ENCODE results near the gene PDK2. TPM values are rescaled to one million over a fixed set of nuclear protein-coding genes. Genes with fewer than 3 reads are reported as not detected.
A peak's percentile ranks its signal among the peaks of the same experiment; 100 is the strongest.
"Not testable (repeated sequence)": the region's sequence is repeated elsewhere in the genome, so short reads cannot be mapped to it uniquely, and the experiment has no call there.

The PDK2 gene
- total RNA-seq, 1 donor, result 10.1 TPM

DNA sequence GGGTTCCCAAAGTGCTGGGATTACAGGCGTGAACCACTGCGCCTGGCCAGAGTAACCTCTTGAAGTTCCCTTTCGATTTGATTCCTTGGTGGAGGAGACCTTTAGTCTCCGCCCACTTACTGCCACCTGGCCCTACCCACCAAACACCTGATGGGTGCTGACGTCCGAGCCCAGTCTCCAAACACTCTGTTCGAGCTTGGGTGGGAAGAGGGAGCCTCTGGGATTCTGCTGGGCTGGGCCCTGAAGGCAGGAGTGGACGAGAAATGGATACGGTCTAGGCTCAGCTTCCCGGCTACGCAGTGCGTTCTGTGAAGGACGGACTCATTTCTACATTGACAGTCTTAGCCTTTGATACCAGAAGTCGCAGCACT lies 40.1 kb upstream of the PDK2 start:
- H3K4me1 ChIP-seq (ENCODE audit: insufficient read depth, low read length), result peaks cover 18% of the 10 kb centered on the region
- peak overlapping the region; percentile 40 for H3K4me3 ChIP-seq (ENCODE audit: low read length)
- peaks cover 17% of the 10 kb centered on the region for H3K27me3 ChIP-seq (ENCODE audit: insufficient read depth, low read length)
- H3K9me3 ChIP-seq (ENCODE audit: low read depth, low read length), result no peaks in the 10 kb centered on the region

DNA sequence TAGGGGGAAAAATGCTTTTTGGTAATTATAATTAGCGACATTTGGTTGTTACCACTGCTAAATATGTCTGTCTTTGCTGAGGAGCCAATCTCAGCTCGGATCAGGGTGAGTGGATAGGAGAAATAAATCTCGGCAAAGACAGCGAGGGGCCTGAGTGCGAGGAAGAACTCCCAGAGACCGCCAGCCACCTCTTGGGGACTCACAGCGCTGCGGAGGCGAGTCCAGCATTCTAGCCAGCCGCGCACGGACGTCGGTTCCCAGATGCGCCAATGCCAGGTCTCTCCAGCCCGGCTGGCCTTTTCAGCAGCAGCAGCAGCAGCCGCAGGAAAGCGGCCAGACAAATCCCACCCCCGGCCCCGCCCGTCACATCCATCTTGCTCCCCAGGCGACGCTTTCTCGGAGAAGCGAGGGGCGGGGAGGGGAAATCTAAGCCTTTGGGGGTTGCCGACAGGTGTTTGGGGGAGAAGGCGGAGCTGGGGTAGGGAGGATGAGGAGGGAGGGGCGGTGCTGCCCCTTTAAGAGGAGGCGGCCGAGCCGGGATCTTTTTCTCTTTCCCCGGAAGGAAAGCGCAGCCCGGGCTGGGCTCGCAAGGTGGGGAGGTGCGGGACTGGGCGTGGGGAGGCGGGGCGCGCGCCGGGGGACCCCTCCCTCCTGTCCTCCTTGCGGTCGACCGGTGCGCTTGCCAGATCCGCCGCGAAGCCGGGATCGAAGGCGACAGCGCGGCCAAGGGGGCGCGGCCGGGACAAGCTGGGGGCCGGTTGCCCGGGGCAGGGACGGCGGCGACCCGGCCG lies 39.5 kb upstream of the PDK2 start, which contains the start of gene ITGA3:
Gene ITGA3, plus strand, starts transcription at position 685 of the 791 bp plus-strand sequence. CDS start 330 bp downstream, outside the sequence.
- Histone ChIP-seq H3K9me3 (ENCODE audit: low read depth, low read length) (no peaks in the 10 kb centered on the region), H3K4me3 (ENCODE audit: low read length) (peak within 1 kb of the TSS; percentile 40), H3K27me3 (ENCODE audit: insufficient read depth, low read length) (peaks cover 17% of the 10 kb centered on the region), H3K4me1 (ENCODE audit: insufficient read depth, low read length) (peaks cover 18% of the 10 kb centered on the region)

DNA sequence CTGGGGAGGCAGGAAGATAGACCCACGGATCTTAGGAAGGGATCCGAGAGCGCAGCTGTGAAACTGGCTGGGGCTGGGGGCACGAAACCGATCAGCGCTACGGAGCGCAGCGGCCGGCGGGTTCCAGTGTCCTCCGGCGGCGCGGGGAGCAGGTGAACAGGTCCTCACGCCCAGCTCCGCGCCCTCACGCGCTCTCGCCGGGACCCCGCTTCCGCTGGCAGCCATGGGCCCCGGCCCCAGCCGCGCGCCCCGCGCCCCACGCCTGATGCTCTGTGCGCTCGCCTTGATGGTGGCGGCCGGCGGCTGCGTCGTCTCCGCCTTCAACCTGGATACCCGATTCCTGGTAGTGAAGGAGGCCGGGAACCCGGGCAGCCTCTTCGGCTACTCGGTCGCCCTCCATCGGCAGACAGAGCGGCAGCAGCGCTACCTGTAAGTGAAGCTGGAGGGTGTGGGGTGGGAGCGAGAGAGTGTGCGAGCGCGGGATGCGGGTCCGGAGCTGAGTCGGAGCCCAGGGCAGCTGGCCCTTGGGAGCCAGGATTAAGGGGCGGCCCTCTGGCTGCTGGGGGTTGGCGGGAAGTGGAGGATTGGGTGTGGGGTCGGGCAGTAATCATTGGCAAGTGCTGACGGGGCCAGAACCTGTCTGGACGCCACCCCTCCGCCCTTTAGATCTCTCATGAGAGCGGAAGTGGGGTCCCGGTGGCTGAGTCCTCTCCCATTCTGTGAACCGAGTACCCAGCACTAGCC lies 38.8 kb upstream of the PDK2 start:
- peaks cover 17% of the 10 kb centered on the region for H3K27me3 ChIP-seq (ENCODE audit: insufficient read depth, low read length)
- H3K4me3 ChIP-seq (ENCODE audit: low read length), result peak overlapping the region; percentile 40
- H3K9me3 ChIP-seq (ENCODE audit: low read depth, low read length), result no peaks in the 10 kb centered on the region
- peaks cover 18% of the 10 kb centered on the region for H3K4me1 ChIP-seq (ENCODE audit: insufficient read depth, low read length)

DNA sequence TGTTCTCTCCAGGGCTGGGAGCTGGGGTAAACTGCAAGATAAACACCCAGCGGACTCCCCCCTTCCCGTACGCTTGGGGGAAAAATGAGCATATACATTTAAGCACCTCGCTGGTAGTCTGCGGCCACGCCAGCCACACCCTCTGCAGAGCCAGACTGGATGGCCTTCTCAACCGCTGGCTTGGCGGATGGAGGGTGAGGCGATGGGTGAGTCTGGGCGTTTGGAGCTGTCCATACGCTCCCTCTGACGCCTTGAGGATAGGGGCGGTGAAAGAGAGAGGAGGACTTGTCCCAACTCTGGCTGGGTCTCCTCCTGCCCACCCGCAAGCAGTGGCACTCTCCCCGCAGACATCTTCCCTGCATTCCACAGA lies 38.2 kb upstream of the PDK2 start:
- H3K4me1 ChIP-seq (ENCODE audit: insufficient read depth, low read length), result peaks cover 18% of the 10 kb centered on the region
- no peak overlapping the region for H3K4me3 ChIP-seq (ENCODE audit: low read length)
- H3K27me3 ChIP-seq (ENCODE audit: insufficient read depth, low read length), result peaks cover 17% of the 10 kb centered on the region
- no peaks in the 10 kb centered on the region for H3K9me3 ChIP-seq (ENCODE audit: low read depth, low read length)

DNA sequence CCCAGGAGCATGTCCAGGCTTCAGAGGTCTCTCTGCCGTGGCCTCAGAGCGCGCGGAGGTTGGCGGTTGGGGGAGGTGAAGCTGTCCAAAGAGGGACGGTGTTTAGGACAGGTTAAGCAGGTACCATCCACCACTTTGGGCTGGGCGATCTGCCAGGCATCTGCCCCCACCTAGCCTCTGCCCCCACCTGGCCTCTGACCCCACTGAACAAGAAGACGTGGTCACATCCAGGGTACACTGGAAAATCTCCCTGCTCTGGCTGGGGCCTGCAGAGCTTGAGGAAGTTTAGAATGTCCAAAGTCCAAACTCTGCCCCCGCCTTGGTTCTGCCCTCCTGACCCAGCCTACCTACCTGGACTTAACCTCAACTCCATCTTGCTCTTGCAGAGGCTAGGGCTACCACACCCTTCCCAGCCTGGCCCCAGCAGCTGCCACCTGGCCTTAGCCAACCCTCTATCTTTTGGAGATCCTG lies 37.6 kb upstream of the PDK2 start:
- no peak overlapping the region for H3K4me3 ChIP-seq (ENCODE audit: low read length)
- peaks cover 17% of the 10 kb centered on the region for H3K27me3 ChIP-seq (ENCODE audit: insufficient read depth, low read length)
- H3K4me1 ChIP-seq (ENCODE audit: insufficient read depth, low read length), result peaks cover 18% of the 10 kb centered on the region
- H3K9me3 ChIP-seq (ENCODE audit: low read depth, low read length), result no peaks in the 10 kb centered on the region

DNA sequence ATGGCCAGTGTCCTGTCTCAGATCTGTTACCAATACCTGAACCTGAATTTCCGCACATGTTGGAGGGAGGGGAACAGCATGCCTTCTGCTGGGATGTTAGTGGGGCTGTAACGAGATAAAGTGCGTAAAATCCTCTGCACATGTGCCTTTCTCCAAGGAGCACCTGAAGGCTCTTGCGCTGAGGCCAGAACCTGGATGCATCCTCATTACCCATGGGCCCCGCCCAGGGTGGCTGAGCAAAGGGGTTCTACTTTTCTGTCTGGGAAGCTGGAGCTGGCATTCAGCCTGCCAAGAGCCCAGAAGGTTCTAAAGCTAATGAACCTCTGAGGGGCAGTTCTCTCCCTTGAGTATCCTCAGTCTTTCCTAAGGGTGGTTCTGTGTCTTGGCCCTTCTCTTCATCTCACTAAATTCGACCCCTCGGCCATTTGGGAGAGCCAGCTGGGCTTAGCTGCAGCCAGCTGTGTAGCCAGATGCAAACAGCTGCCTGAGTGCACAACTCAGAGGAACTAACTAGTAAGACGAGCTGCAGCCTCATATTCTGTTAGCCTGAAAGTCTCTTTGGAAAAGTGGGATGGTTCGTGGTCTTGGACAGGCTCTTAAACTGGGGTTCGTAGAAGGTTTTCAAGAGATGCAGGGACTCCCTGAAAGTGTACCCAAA lies 36.7 kb upstream of the PDK2 start:
- H3K27me3 ChIP-seq (ENCODE audit: insufficient read depth, low read length), result peaks cover 17% of the 10 kb centered on the region
- H3K4me1 ChIP-seq (ENCODE audit: insufficient read depth, low read length), result peaks cover 18% of the 10 kb centered on the region
- no peaks in the 10 kb centered on the region for H3K9me3 ChIP-seq (ENCODE audit: low read depth, low read length)
- no peak overlapping the region for H3K4me3 ChIP-seq (ENCODE audit: low read length)

DNA sequence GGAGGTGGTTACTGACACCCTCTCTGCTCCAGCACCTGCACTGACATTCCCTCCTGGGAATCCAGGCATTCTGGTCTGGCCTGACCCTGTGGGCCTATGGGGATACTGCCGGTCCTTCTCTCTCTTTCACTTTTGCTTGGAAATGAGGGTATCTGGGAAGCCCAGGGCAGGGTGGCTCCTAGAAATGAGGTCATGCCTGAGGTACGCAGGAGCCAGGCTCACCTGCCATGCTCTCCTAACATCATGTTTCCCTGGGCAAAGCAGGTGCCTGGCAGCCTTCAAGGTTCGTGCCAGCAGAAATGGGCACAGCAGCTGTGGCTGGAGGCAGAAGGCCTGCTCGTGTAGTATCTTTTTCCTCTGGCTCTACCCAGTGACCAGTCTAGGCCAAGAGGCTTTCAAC lies 35.9 kb upstream of the PDK2 start:
- H3K27me3 ChIP-seq (ENCODE audit: insufficient read depth, low read length), result peaks cover 14% of the 10 kb centered on the region

DNA sequence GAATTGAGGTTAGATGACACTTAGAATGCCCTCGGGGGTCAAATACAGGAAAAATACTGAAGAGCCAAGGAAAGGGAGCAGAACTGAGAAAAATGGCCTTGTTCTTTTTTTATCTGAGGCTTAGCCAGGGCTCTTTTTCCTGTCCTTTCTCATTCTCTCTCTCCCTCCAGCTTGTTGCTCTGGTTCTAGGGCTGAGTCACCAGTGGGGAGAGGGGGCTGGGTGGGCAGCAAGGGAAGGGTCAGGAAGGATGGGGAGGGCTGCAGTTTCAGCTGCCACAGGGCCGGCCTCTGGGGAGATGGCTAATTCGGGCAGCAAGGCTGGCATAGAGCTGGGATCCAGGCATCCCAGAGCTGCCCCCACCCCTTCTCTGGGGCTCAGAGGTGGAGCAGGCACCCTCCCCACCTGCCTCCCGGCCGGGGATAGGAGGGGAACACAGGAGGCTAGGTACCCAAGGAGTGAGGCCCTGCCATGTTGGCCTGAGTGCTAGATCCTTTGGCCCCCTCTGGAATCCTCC lies 35.3 kb upstream of the PDK2 start:
- H3K4me1 ChIP-seq (ENCODE audit: insufficient read depth, low read length), result peaks cover 18% of the 10 kb centered on the region

More for the DNA sequence above, 35.9 kb upstream of the PDK2 start:
- Histone ChIP-seq H3K4me3 (ENCODE audit: low read length) (no peak overlapping the region), H3K9me3 (ENCODE audit: low read depth, low read length) (no peaks in the 10 kb centered on the region), H3K4me1 (ENCODE audit: insufficient read depth, low read length) (peaks cover 18% of the 10 kb centered on the region)

DNA sequence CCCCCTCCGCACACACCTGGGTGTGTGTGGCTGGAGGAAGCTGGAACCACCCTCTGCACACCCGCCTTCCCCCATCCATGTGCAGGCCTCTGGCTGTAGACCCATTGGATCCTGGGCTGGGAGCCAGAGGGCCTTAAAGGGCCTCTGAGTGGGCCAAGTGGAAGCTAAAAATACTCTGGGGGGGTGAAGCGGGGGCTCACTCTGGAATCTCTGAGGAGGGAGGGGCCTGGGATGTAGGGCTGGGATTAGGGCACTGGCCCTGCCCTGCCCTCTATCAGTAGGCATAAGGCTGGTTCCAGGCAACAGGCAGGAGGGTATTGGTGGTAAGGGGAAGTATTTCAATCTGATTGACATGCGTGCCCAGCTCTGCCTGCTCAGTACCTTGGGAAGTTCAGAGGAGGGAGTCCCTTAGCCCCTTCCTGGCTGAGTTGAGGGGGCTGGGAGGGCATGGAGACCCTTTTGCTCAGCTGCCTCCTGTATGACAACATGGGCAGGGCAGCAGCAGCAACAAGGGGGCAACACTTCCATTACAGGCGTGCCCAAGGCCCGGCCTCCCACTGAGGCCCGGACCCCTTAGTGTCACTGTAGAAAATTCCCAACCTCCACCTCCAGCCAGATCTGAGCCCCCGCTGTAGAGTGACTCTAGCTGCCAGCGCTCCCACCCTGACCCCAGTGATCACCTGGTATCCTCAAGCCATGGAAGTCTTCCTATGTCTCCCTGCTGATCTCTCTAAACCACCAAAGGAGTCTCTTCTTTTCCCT lies 34.0 kb upstream of the PDK2 start:
- Histone ChIP-seq H3K27me3 (ENCODE audit: insufficient read depth, low read length) (peaks cover 8% of the 10 kb centered on the region), H3K9me3 (ENCODE audit: low read depth, low read length) (no peaks in the 10 kb centered on the region), H3K4me1 (ENCODE audit: insufficient read depth, low read length) (peaks cover 10% of the 10 kb centered on the region), H3K4me3 (ENCODE audit: low read length) (no peak overlapping the region)

More for the DNA sequence above, 35.3 kb upstream of the PDK2 start:
- H3K9me3 ChIP-seq (ENCODE audit: low read depth, low read length), result no peaks in the 10 kb centered on the region
- H3K4me3 ChIP-seq (ENCODE audit: low read length), result no peak overlapping the region
- peaks cover 14% of the 10 kb centered on the region for H3K27me3 ChIP-seq (ENCODE audit: insufficient read depth, low read length)

DNA sequence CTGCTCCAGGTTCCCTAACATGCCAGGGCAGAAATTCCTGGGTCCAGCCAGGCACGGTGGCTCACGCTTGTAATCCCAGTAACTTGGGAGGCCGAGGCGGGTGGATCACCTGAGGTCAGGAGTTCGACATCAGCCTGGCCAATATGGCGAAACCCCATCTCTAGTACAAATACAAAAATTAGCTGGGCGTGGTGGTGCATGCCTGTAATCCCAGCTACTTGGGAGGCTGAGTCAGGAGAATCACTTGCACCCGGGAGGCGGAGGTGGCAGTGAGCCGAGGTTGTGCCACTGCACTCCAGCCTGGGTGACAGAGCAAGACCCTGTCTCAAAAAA lies 33.5 kb upstream of the PDK2 start:
- H3K9me3 ChIP-seq (ENCODE audit: low read depth, low read length); H3K4me1 ChIP-seq (ENCODE audit: insufficient read depth, low read length); H3K4me3 ChIP-seq (ENCODE audit: low read length); H3K27me3 ChIP-seq (ENCODE audit: insufficient read depth, low read length): not testable (repeated sequence)

DNA sequence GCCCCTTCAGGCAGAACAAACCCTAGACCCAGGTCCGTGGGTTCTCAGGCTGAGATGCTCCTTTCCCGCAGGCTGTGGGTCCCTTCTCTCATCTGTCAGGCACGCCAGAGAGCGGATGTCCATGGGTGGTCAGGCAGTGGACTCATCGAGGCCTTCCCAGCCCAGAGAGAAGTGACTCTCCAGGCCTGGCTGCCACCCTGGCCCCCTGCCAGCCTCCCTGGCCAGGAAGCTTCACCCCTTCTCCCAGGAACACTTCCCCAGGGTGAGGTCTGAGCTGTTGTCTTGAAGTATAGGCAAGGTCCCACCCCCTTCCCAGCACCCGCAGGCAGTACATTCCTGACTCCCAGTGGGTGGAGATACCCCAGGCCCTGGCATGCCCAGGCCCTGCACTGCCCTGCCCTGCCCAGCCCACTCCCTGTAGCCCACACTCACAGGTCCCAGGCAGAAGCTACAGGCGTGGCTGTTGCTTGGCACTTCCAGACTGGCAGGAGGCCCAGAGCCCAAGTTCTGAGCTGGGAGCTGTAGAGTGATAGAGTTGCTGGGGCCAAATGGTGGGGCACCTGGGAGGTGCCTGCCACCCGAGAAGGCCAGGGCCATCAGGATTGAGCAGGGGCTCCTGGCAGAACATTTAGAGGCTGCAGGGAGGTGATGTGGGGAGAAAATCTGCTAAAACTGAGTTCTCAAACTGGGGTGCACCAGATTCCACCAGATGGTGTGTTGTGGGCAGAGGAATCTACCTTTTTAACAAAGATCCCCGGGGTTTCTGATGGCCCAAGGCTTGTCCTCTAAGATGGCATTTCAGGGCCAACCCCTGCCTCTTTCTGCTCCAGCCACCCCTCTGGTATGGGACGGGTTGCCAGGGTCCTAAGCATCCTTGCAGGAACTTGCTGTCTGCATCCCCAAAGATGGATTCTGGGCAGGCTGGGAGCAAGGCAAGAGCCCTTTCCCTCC lies 32.6 kb upstream of the PDK2 start:
- Histone ChIP-seq H3K4me3 (ENCODE audit: low read length) (no peak overlapping the region), H3K4me1 (ENCODE audit: insufficient read depth, low read length) (no peaks in the 10 kb centered on the region), H3K9me3 (ENCODE audit: low read depth, low read length) (no peaks in the 10 kb centered on the region), H3K27me3 (ENCODE audit: insufficient read depth, low read length) (no peaks in the 10 kb centered on the region)

DNA sequence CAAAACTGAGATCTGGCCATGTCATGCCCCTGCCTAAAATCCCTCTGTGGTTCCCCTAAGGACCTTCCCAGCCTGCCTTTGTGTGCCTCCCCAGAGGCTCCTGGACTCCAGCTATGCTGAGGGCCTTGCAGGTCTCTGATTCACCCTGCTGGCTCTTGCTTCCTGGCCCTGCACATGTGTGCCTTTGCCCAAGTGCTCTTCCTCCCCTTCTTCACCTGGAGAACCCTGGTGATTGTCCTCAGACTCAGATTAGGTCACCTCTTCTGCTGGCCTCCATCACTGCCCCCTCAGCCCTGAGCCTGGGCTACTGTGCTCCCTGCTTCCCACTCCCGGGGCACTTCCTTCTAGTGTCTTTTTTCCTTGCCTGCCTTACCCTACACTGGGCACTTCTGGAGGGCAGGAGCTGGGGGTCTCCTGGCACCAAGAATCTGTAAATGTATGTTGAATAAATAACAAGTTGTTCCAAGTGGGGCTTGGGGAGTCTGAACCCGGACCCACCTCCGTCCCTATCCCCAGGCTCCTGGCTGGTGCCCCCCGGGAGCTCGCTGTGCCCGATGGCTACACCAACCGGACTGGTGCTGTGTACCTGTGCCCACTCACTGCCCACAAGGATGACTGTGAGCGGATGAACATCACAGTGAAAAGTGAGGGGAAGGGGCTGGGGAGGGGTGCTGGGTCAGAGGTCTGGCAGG lies 31.4 kb upstream of the PDK2 start:
- no peak overlapping the region for H3K4me3 ChIP-seq (ENCODE audit: low read length)
- no peaks in the 10 kb centered on the region for H3K9me3 ChIP-seq (ENCODE audit: low read depth, low read length)
- H3K4me1 ChIP-seq (ENCODE audit: insufficient read depth, low read length), result no peaks in the 10 kb centered on the region
- H3K27me3 ChIP-seq (ENCODE audit: insufficient read depth, low read length), result no peaks in the 10 kb centered on the region

DNA sequence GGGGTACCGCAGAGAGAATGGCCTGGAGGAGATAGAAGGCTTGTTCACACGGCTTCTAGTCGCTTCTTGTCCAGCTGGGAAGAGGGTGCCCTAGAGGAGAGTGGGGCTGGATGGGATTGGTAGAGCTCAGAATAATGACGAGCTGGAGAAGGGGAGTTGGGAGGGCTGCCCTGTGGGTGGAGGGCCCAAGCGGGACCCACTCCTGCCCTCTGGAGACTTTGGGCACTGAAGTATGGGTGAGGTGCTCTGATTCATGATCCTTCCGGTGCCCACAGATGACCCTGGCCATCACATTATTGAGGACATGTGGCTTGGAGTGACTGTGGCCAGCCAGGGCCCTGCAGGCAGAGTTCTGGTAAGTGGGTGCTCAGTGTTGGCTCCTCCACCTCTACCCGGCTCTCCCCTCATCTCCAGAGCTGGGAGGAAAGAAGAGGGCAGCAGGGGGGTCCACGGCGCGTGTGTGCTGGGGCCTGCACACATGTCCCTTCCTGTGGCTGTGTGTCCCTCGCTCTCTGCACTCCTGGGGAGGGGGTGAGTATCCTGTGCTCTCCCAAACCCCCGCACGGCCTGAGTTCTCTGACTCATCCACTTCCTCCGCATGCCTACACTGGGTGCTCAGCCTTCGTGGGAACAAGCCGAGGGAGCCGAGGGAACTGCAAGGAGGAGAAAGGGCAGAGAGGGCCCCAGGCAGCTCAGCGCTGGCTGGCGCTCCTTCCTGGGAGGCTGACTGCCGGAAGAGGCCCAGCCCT lies 30.7 kb upstream of the PDK2 start:
- no peaks in the 10 kb centered on the region for H3K9me3 ChIP-seq (ENCODE audit: low read depth, low read length)
- H3K4me3 ChIP-seq (ENCODE audit: low read length), result no peak overlapping the region
- H3K27me3 ChIP-seq (ENCODE audit: insufficient read depth, low read length), result no peaks in the 10 kb centered on the region
- no peaks in the 10 kb centered on the region for H3K4me1 ChIP-seq (ENCODE audit: insufficient read depth, low read length)

Data from mononuclear cell (primary cell).